WI38 (cell line): ENCODE measurements around the gene ZNF668.

ENCODE experiments used
- H3K4me3 ChIP-seq: 2 replicates; pipeline ENCODE4 v1.5.1; 2011; ENCODE audit warnings: low read depth, mild to moderate bottlenecking, control low read depth, low read length
- CTCF ChIP-seq: IDR thresholded peaks from 2 replicates; pipeline ENCODE4 v1.5.1; 2012; ENCODE audit warnings: low read depth, mild to moderate bottlenecking, control low read depth, low read length

ZNF668 gene

GRCh38 chr16:31112711-31113110 lies 38.7 kb upstream of the ZNF668 start:
- TF ChIP-seq CTCF, result no peak
- H3K4me3 ChIP-seq, result no peak overlapping the region

- no peak overlapping the region for H3K4me3 ChIP-seq
- no peak for TF ChIP-seq CTCF
These were observed 37.9 kb upstream of the ZNF668 start for GRCh38 chr16:31111881-31112466.

- no peak overlapping the region for H3K4me3 ChIP-seq
- TF ChIP-seq CTCF, result no peak
These were observed 36.3 kb upstream of the ZNF668 start for GRCh38 chr16:31110106-31111034.

- no peak for TF ChIP-seq CTCF
- H3K4me3 ChIP-seq, result no peak overlapping the region
These were observed 35.6 kb upstream of the ZNF668 start for GRCh38 chr16:31109622-31110021.

GRCh38 chr16:31108794-31109558 lies 34.9 kb upstream of the ZNF668 start:
- TF ChIP-seq CTCF, result no peak
- H3K4me3 ChIP-seq, result peak overlapping the region; percentile 94

GRCh38 chr16:31108035-31108793 lies 34.2 kb upstream of the ZNF668 start, which contains the start of gene BCKDK:
BCKDK (plus strand) TSS chr16:31108386; CDS start chr16:31109224, 838 bp downstream.
- TF ChIP-seq CTCF, result no peak
- peak within 1 kb of the TSS; percentile 94 for H3K4me3 ChIP-seq
